Liver (tissue), 9 donors: Measurements from ENCODE around the gene CT55. TPM values are rescaled to one million over a fixed set of nuclear protein-coding genes. Genes with fewer than 3 reads are reported as not detected.

Source experiments
- DNase-seq: peaks from one replicate; pipeline ENCODE4 v3.0.0-alpha.2; 2017; ENCODE audit warnings: low spot score
- H3K27ac ChIP-seq, 2 donors: one replicate each; pipeline ENCODE4 v1.7.0; 2013; ENCODE audit warnings: inconsistent platforms in 2 of 2, low read length in 2 of 2, control low read depth in 1 of 2, low read depth in 1 of 2, mild to moderate bottlenecking in 1 of 2
- H3K27me3 ChIP-seq, 4 donors: one replicate each; pipeline versions ENCODE4 v1.6.1 to v1.7.0; 2013; ENCODE audit warnings: low read length in 3 of 4, inconsistent platforms in 1 of 4, mild to moderate bottlenecking in 1 of 4, moderate library complexity in 1 of 4; ENCODE audit not compliant: control insufficient read depth in 4 of 4, insufficient read depth in 4 of 4
- H3K36me3 ChIP-seq, 4 donors: one replicate each; pipeline versions ENCODE4 v1.6.1 to v1.7.0; 2013; ENCODE audit warnings: low read length in 3 of 4, mild to moderate bottlenecking in 3 of 4, low read depth in 1 of 4, moderate library complexity in 1 of 4; ENCODE audit not compliant: control insufficient read depth in 4 of 4, insufficient read depth in 3 of 4
- H3K4me1 ChIP-seq, 4 donors: one replicate each; pipeline versions ENCODE4 v1.6.1 to v1.7.0; 2013; ENCODE audit warnings: low read length in 3 of 4, mild to moderate bottlenecking in 3 of 4, moderate library complexity in 1 of 4; ENCODE audit not compliant: control insufficient read depth in 4 of 4, insufficient read depth in 4 of 4
- H3K4me3 ChIP-seq, 3 donors: one replicate each; pipeline versions ENCODE4 v1.6.1 to v1.7.0; 2013; ENCODE audit warnings: low read length in 3 of 3, control low read depth in 1 of 3, low read depth in 1 of 3, mild to moderate bottlenecking in 1 of 3
- H3K9ac ChIP-seq, 2 donors: one replicate each; pipeline ENCODE4 v1.7.0; 2013; ENCODE audit warnings: low read length in 2 of 2, mild to moderate bottlenecking in 2 of 2, moderate library complexity in 2 of 2, control low read depth in 1 of 2, low read depth in 1 of 2
- H3K9me3 ChIP-seq, 4 donors: one replicate each; pipeline versions ENCODE4 v1.6.1 to v1.7.0; 2013; ENCODE audit warnings: low read length in 3 of 4; ENCODE audit not compliant: control insufficient read depth in 4 of 4
- ATF3 ChIP-seq: IDR thresholded peaks from 2 replicates; pipeline ENCODE4 v1.6.1; 2016; ENCODE audit warnings: antibody characterized with exemption
- CTCF ChIP-seq: fragments of 150-350 bp; IDR thresholded peaks from 2 replicates; pipeline ENCODE4 v1.5.1; 2017; ENCODE audit warnings: improper control_type of control experiment, low read depth, low read length; ENCODE audit not compliant: missing input control
- FOXA1 ChIP-seq: IDR thresholded peaks from 2 replicates; pipeline ENCODE4 v1.6.1; 2016; ENCODE audit warnings: antibody characterized with exemption
- GABPA ChIP-seq, 2 donors: IDR thresholded peaks in 1 of 2; conservative IDR thresholded peaks in 1 of 2; 2 replicates each; pipeline ENCODE4 v1.6.1; 2016; ENCODE audit warnings: antibody characterized with exemption in 2 of 2, mild to moderate bottlenecking in 1 of 2, moderate library complexity in 1 of 2
- HNF4A ChIP-seq, 2 donors: conservative IDR thresholded peaks; 2 replicates each; pipeline ENCODE4 v1.6.1; 2016; ENCODE audit warnings: antibody characterized with exemption in 2 of 2, mild to moderate bottlenecking in 2 of 2
- HNF4G ChIP-seq: IDR thresholded peaks from 2 replicates; pipeline ENCODE4 v1.6.1; 2016; ENCODE audit warnings: antibody characterized with exemption
- MAX ChIP-seq: IDR thresholded peaks from 2 replicates; pipeline ENCODE4 v1.6.1; 2016; ENCODE audit warnings: antibody characterized with exemption
- NR2F2 ChIP-seq: IDR thresholded peaks from 2 replicates; pipeline ENCODE4 v1.6.1; 2016; ENCODE audit warnings: antibody characterized with exemption
- RAD21 ChIP-seq, 2 donors: IDR thresholded peaks; 2 replicates each; pipeline ENCODE4 v1.6.1; 2016; ENCODE audit warnings: antibody characterized with exemption in 2 of 2, mild to moderate bottlenecking in 2 of 2
- SP1 ChIP-seq: IDR thresholded peaks from 2 replicates; pipeline ENCODE4 v1.6.1; 2018; ENCODE audit warnings: antibody characterized with exemption, mild to moderate bottlenecking
- TAF1 ChIP-seq: conservative IDR thresholded peaks from 2 replicates; pipeline ENCODE4 v1.6.1; 2016; ENCODE audit warnings: antibody characterized with exemption, mild to moderate bottlenecking
- YY1 ChIP-seq: IDR thresholded peaks from 2 replicates; pipeline ENCODE4 v1.6.1; 2016; ENCODE audit warnings: antibody characterized with exemption, mild to moderate bottlenecking
- ZBTB33 ChIP-seq: IDR thresholded peaks from 2 replicates; pipeline ENCODE4 v1.6.1; 2016; ENCODE audit warnings: antibody characterized with exemption
- WGBS: extraction: QIAGEN DNeasy Blood & Tissue Kit; methylation state at CpG from one replicate; pipeline ENCODE4 v1.1.7; 2013; 5-methylcytosine and 5-hydroxymethylcytosine counted together
- polyA plus RNA-seq, 2 donors: library from polyadenylated mRNA; stranded (reverse) in 1 of 2; unstranded in 1 of 2; fragments of 200-250 nt in 1 of 2; fragments of >200 nt in 1 of 2; fragmentation: Nextera tagmentation in 1 of 2; extraction: Ambion mirVana in 1 of 2; gene quantifications; one replicate each; pipeline versions ENCODE4 v1.2.1 to v1.2.3, GENCODE V29; 2013 to 2015
- total RNA-seq, 2 donors: library from RNA; depleted of rRNA; stranded (reverse); fragments of >200 nt; gene quantifications; one replicate each; pipeline ENCODE4 v1.2.3, GENCODE V29; 2014
- donor health status: healthy.
- donor health status: healthy.
- donor health status: healthy.
- donor health status: healthy.
- donor health status: healthy.

CT55 gene
- total and polyA plus RNA-seq, 4 donors, result not detected

DNA sequence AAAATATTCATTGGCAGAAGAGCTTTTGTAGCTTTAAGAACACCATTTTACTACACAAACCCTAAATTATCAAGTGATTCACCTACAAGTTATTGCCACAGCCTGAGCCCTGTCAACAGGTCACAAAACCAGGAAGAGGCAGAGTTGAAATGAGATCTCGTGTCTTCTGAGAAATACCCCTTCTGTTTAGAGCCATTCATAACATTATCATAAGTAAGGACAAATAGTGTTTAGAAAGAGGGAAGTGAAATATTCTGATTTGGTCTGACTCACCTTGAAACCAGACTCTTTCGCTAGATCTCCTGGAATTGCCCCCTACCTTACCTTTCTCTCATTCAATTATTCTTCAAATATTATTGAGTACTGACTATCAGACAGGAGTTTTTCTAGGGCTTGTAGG, 56.8 kb downstream of the CT55 start:
- peaks cover 0 to 3% (median 0%) of the 10 kb centered on the region in 4 donors for H3K27me3 ChIP-seq
- WGBS, result 77% methylated on average over 2 of the region's 2 CpGs
- H3K9me3 ChIP-seq, result no peaks in the 10 kb centered on the region
- no peak for TF ChIP-seq MAX
- TF ChIP-seq HNF4G, result no peak
- TF ChIP-seq NR2F2, result no peak
- no peak for TF ChIP-seq CTCF
- TF ChIP-seq ATF3, result no peak
- H3K4me1 ChIP-seq, result no peaks in the 10 kb centered on the region
- no peak overlapping the region for H3K4me3 ChIP-seq
- H3K27ac ChIP-seq, result no peak overlapping the region
- H3K36me3 ChIP-seq, result no peaks in the 10 kb centered on the region
- H3K9ac ChIP-seq, result no peak overlapping the region
- DNase-seq, result no peak

DNA sequence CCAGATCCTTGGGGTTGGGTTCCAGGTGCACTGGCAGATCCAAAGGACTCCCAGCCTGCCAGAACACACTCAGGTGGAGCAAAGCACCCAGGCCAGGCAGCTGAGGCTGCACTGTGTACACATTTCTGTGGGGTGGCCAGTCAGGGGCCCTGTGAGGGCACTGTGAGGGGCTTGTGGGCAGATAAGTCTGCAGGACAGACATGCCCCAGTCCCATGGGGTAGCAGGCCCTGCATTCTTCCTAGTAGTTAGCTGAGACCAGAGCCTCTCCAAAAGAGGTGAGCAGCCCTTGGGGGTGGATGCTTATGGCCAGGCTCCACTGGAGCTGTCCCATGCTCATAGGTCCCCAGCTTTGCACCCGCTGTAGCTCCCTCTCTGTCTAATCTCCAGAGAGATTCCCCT, 58.5 kb downstream of the CT55 start:
- Histone ChIP-seq H3K27ac (no peak overlapping the region), H3K9ac (no peak overlapping the region), H3K4me3 (no peak overlapping the region), H3K4me1 (no peaks in the 10 kb centered on the region), H3K27me3 (peaks cover 0 to 3% (median 0%) of the 10 kb centered on the region in 4 donors), H3K36me3 (no peaks in the 10 kb centered on the region), H3K9me3 (no peaks in the 10 kb centered on the region)
- TF ChIP-seq HNF4A (conservative IDR thresholded peaks at IDR 0.05) (no peak), ZBTB33 (no peak), FOXA1 (no peak), TAF1 (no peak), HNF4G (no peak)
- DNase-seq, result no peak
- WGBS, result 90% methylated on average over 1 of the region's 1 CpG

GRCh38 chrX:135112096-135112729, 59.0 kb downstream of the CT55 start:
- WGBS, result 16% methylated on average over 5 of the region's 5 CpGs
- no peak overlapping the region for H3K27ac ChIP-seq
- H3K36me3 ChIP-seq, result no peaks in the 10 kb centered on the region
- no peak overlapping the region for H3K4me3 ChIP-seq
- H3K9ac ChIP-seq, result no peak overlapping the region
- H3K9me3 ChIP-seq, result no peaks in the 10 kb centered on the region
- H3K4me1 ChIP-seq, result no peaks in the 10 kb centered on the region
- no peak for DNase-seq
- H3K27me3 ChIP-seq, result peaks cover 0 to 3% (median 0%) of the 10 kb centered on the region in 4 donors
- no peak for TF ChIP-seq HNF4A (conservative IDR thresholded peaks at IDR 0.05)
- no peak for TF ChIP-seq SP1
- TF ChIP-seq RAD21 (IDR thresholded peaks at IDR 0.05), result peak; percentile 61 to 77
- no peak for TF ChIP-seq YY1
- TF ChIP-seq GABPA (IDR thresholded peaks at IDR 0.05 in 1 of 2, conservative IDR thresholded peaks at IDR 0.05 in 1 of 2), result no peak
- TF ChIP-seq CTCF, result peak; percentile 51
- TF ChIP-seq MAX, result no peak
